Heart right ventricle (tissue), 16 donors: ENCODE measurements around the gene ATXN1. TPM values are rescaled to one million over a fixed set of nuclear protein-coding genes. Genes with fewer than 3 reads are reported as not detected.
"Not testable (repeated sequence)": the region's sequence is repeated elsewhere in the genome, so short reads cannot be mapped to it uniquely, and the experiment has no call there.

Experiments
- ATAC-seq, 8 donors: fragments of 200-7000 bp; cut with Tn5 transposase; one replicate each; pipeline ENCODE4 v1.9.1; 2020; ENCODE audit warnings: mild to moderate bottlenecking in 8 of 8, moderate library complexity in 8 of 8, moderate number of reproducible peaks in 1 of 8
- DNase-seq, 2 donors: peaks; one replicate each; pipeline ENCODE4 v3.0.0-alpha.2; 2020
- H3K27ac ChIP-seq, 10 donors: fragments of 200-600 bp; sonication (generic) in 2 of 10; one replicate each; pipeline versions ENCODE4 v1.5.0 to v1.8.0; 2020 to 2022; ENCODE audit warnings: mild to moderate bottlenecking in 3 of 10
- H3K27me3 ChIP-seq, 7 donors: fragments of 200-600 bp; one replicate each; pipeline ENCODE4 v1.8.0; 2021 to 2022; ENCODE audit warnings: mild to moderate bottlenecking in 2 of 7
- H3K36me3 ChIP-seq, 9 donors: fragments of 200-600 bp; sonication (generic) in 1 of 9; one replicate each; pipeline versions ENCODE4 v1.5.0 to v1.8.0; 2020 to 2022; ENCODE audit warnings: mild to moderate bottlenecking in 2 of 9
- H3K4me1 ChIP-seq, 9 donors: fragments of 200-600 bp; sonication (generic) in 1 of 9; one replicate each; pipeline versions ENCODE4 v1.5.0 to v1.8.0; 2020 to 2022; ENCODE audit warnings: mild to moderate bottlenecking in 4 of 9
- H3K4me3 ChIP-seq, 10 donors: fragments of 200-600 bp; sonication (generic) in 2 of 10; one replicate each; pipeline versions ENCODE4 v1.5.0 to v1.8.0; 2020 to 2022; ENCODE audit warnings: mild to moderate bottlenecking in 7 of 10, moderate library complexity in 2 of 10
- H3K9me3 ChIP-seq, 11 donors: fragments of 200-600 bp in 10 of 11; sonication (generic) in 2 of 11; one replicate each; pipeline versions ENCODE4 v1.5.0 to v1.8.0; 2013 to 2022; ENCODE audit warnings: mild to moderate bottlenecking in 2 of 11, control low read depth in 1 of 11, moderate library complexity in 1 of 11
- CTCF ChIP-seq, 9 donors: fragments of 200-600 bp; sonication (generic) in 2 of 9; IDR thresholded peaks; one replicate each; pipeline versions ENCODE4 v1.5.0 to v1.8.0; 2021 to 2022; ENCODE audit warnings: antibody characterized with exemption in 9 of 9, mild to moderate bottlenecking in 5 of 9, moderate library complexity in 1 of 9
- WGBS, 2 donors: extraction: QIAGEN DNeasy Blood & Tissue Kit; methylation state at CpG; one replicate each; pipeline ENCODE4 v1.1.7; 2013; ENCODE audit warnings: inconsistent platforms in 1 of 2; 5-methylcytosine and 5-hydroxymethylcytosine counted together
- intact Hi-C, 10 donors: fragments of 100-400 bp; cut with DNase I; formaldehyde crosslinking; loops; one replicate each; pipeline versions ENCODE4 v1.11.1 to v1.14.2; 2022
- polyA plus RNA-seq, 2 donors: library from polyadenylated mRNA; stranded (reverse); fragments of 200-250 nt; gene quantifications; one replicate each; pipeline ENCODE4 v1.2.3, GENCODE V29; 2013
- total RNA-seq, 10 donors: library from RNA; stranded (reverse); fragmentation: NEBNext Ultra II Directional in 3 of 10; extraction: Animal tissue kit (Norgen Biotek cat#: 25700) in 3 of 10; gene quantifications; one replicate each; pipeline versions ENCODE4 v1.2.1 to v1.2.4, GENCODE V29; 2021 to 2023
- donor health status: Arrhythmogenic right ventricular cardiomyopathy.
- donor health status: ischemic (EF 13 %, LVEDD 7.1; RV severe dilation, severe dysfunction).
- donor health status: healthy with polysubstance abuse.
- donor health status: DM: no; HTN: yes; CAD: no.
- donor health status: DM: no; HTN: no; CAD: no.
- donor health status: ischemic (EF 25% LVEDD 6.9; RV normal size, moderate dysfunction).
- donor health status: ischemic (EF 25% LVEDD 5.7; RV mildly dilated, moderate dysfunction).
- donor health status: healthy.
- donor health status: DM: yes; HTN: yes; CAD: no.
- donor health status: Ischemic cardiomyopathy.
- donor health status: ischemic (EF 35%, LVEDD 5.7; RV mildly dilated, moderate dysfunction).
- donor health status: nonischemic (EF 11% LVEDD 7.7; RV severe dilation, severe dysfunction).
- donor health status: DM: yes; HTN: yes; CAD: no.
- donor health status: PGD.
- donor health status: ischemic (EF 29% LVEDD 5.4; RV normal size, mild dysfunction).
- donor health status: nonischemic (EF 23%, LVEDD 6.1; RV moderate dilation, normal function).

ATXN1 gene
- total and polyA plus RNA-seq, 12 donors = 4.1 to 46.5 (median 40.3) TPM

DNA sequence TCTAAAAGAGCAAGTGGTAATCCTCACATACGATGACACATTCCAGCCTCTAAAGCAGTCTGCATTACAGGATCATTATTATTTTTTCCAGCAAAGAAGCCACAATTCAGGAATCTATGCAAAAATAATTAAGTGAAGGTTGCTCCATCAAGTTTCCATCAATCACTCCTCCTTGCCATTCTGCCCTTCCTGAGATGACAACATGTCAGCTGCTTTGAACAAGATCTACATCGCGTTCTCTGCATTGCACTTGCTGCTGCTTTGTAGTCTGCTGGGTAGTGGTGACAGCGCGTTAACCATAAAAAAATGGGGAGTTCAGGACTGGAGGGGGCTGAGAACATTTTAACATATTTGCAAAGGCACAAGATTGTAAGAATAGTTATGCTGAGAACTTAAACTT lies 375.2 kb downstream of the ATXN1 start:
- ATAC-seq (no peak), DNase-seq (no peak)
- no peak for TF ChIP-seq CTCF (IDR thresholded peaks at IDR 0.05)
- Histone ChIP-seq H3K4me3 (no peak overlapping the region), H3K27me3 (no peaks in the 10 kb centered on the region), H3K36me3 (no peaks in the 10 kb centered on the region), H3K9me3 (no peaks in the 10 kb centered on the region), H3K4me1 (peaks cover 0 to 14% (median 0%) of the 10 kb centered on the region in 9 donors), H3K27ac (no peak overlapping the region)
- intact Hi-C loops = no loop called here
- WGBS, 2 donors = 91 to 92% methylated on average over 5 of the region's 5 CpGs

DNA sequence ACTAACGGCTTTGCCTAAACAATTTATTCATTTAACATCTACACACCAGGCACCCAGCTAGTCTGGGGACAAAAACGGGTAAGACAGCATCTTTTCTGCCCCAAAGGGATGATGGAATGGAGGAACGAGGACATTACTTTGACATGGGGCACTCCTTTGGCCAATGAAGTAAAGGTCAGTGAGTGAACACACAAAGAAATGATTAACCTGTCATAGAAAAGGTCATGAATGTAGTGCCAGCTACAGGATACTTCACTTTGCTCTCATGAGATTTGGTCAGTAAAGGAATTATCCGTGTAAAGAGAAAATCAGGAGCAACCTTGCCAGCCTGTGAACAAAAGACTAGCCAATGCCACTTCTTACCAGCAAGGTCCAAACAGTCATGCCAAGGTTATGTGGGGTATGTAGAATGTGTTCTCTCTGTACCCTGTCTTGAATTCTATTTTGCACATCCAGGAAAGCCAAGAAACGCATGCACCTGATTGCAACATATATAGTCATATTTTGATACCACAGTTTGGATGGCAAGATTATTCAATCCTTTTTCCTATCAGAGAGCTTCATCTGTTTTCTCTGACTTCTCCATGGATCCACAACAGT lies 377.6 kb downstream of the ATXN1 start:
- DNase-seq (no peak), ATAC-seq (peak in 1 of 8 donors; percentile 57)
- Histone ChIP-seq H3K27ac (no peak overlapping the region), H3K4me3 (no peak overlapping the region), H3K36me3 (no peaks in the 10 kb centered on the region), H3K9me3 (no peaks in the 10 kb centered on the region), H3K27me3 (no peaks in the 10 kb centered on the region), H3K4me1 (peaks cover 0 to 26% (median 5%) of the 10 kb centered on the region in 9 donors)
- TF ChIP-seq CTCF (IDR thresholded peaks at IDR 0.05) = no peak
- intact Hi-C loops = no loop called here
- 79 to 85% methylated on average over 5 of the region's 5 CpGs for WGBS, 2 donors

GRCh38 chr6:16381968-16382367 lies 379.3 kb downstream of the ATXN1 start:
- H3K27me3 ChIP-seq, DNase-seq, H3K4me3 ChIP-seq, H3K36me3 ChIP-seq, intact Hi-C loops, ATAC-seq, H3K9me3 ChIP-seq, H3K27ac ChIP-seq: not testable (repeated sequence)
- 96 to 100% methylated on average over 3 of the region's 3 CpGs for WGBS, 2 donors
- peaks cover 0 to 35% (median 7%) of the 10 kb centered on the region in 9 donors for H3K4me1 ChIP-seq

GRCh38 chr6:16380220-16380809 lies 380.9 kb downstream of the ATXN1 start:
- 52 to 65% methylated on average over 5 of the region's 5 CpGs for WGBS, 2 donors
- Histone ChIP-seq H3K4me3 (no peak overlapping the region), H3K27ac (peak overlapping the region in 6 of 10 donors; percentile 16 to 67 (median 40)), H3K9me3 (no peaks in the 10 kb centered on the region), H3K27me3 (no peaks in the 10 kb centered on the region), H3K4me1 (peaks cover 2 to 46% (median 15%) of the 10 kb centered on the region in 9 donors), H3K36me3 (no peaks in the 10 kb centered on the region)
- intact Hi-C loops = no loop called here
- peak; percentile 76 to 94 (median 89) for ATAC-seq
- peak in 1 of 2 donors; percentile 44 for DNase-seq
- TF ChIP-seq CTCF (IDR thresholded peaks at IDR 0.05) = no peak

GRCh38 chr6:16378360-16378759 lies 382.9 kb downstream of the ATXN1 start:
- intact Hi-C loops, ATAC-seq: not testable (repeated sequence)

More at GRCh38 chr6:16378360-16378759, 382.9 kb downstream of the ATXN1 start:
- H3K4me3 ChIP-seq, H3K27ac ChIP-seq, H3K9me3 ChIP-seq, H3K36me3 ChIP-seq, DNase-seq, H3K27me3 ChIP-seq: not testable (repeated sequence)
- H3K4me1 ChIP-seq = peaks cover 2 to 50% (median 23%) of the 10 kb centered on the region in 9 donors
- 99 to 100% methylated on average over 4 of the region's 4 CpGs for WGBS, 2 donors
